Panc1 (cell line): Measurements from ENCODE around the gene SGO2. TPM values are rescaled to one million over a fixed set of nuclear protein-coding genes. Genes with fewer than 3 reads are reported as not detected.

Experiments
- ATAC-seq: fragments of 200-7000 bp; cut with Tn5 transposase; 2 replicates; pipeline ENCODE4 v1.9.1; 2020; ENCODE audit warnings: mild to moderate bottlenecking, moderate library complexity
- BruUV-seq: library from RNA; stranded (reverse); fragments of 400-500 nt; replicated peaks from 2 replicates; lab custom pipeline; 2021; lab: Mats Ljungman, UMichigan
- CTCF ChIA-PET: fragments of 300-600 bp; sonication (Branson Sonifier 250); formaldehyde crosslinking; loops from one replicate; lab custom pipeline; 2022; ENCODE audit warnings: antibody characterized with exemption; lab: Charles Lee
- POLR2A ChIA-PET: fragments of 300-600 bp; sonication (Branson Sonifier 250); formaldehyde crosslinking; loops from one replicate; lab custom pipeline; 2022; ENCODE audit warnings: antibody characterized with exemption; lab: Charles Lee
- DNase-seq: peaks from one replicate; pipeline ENCODE4 v3.0.0-alpha.2; 2010; ENCODE audit warnings: low read depth, low spot score
- H3K27ac ChIP-seq: 2 replicates; pipeline ENCODE4 v1.5.1; 2011; ENCODE audit warnings: mild to moderate bottlenecking, low read length, inconsistent platforms
- H3K27me3 ChIP-seq: fragments of 200-500 bp; sonication (Bioruptor generic); 2 replicates; pipeline ENCODE4 v1.6.0; 2014; ENCODE audit warnings: low read length, inconsistent platforms; ENCODE audit not compliant: control insufficient read depth, insufficient read depth
- H3K36me3 ChIP-seq: fragments of 200-500 bp; sonication (Bioruptor generic); 2 replicates; pipeline ENCODE4 v1.5.1; 2014; ENCODE audit warnings: inconsistent platforms, mild to moderate bottlenecking, low read length, moderate library complexity; ENCODE audit not compliant: control insufficient read depth, insufficient read depth
- H3K4me1 ChIP-seq: 2 replicates; pipeline ENCODE4 v1.5.1; 2011; ENCODE audit warnings: inconsistent platforms, mild to moderate bottlenecking, low read length, moderate library complexity; ENCODE audit not compliant: control insufficient read depth, insufficient read depth
- H3K4me3 ChIP-seq, 2 experiments: 2 replicates each; pipeline ENCODE4 v1.5.1; 2011 to 2012; ENCODE audit warnings: low read depth in 2 of 2, low read length in 2 of 2, mild to moderate bottlenecking in 2 of 2, inconsistent platforms in 1 of 2, moderate library complexity in 1 of 2
- H3K9me3 ChIP-seq: fragments of 200-500 bp; sonication (Bioruptor generic); 2 replicates; pipeline ENCODE4 v1.5.1; 2014; ENCODE audit warnings: low read depth, mild to moderate bottlenecking, inconsistent platforms, low read length, moderate library complexity; ENCODE audit not compliant: control insufficient read depth, insufficient read depth
- CTCF ChIP-seq: fragments of 450-650 bp; IDR thresholded peaks from 2 replicates; pipeline ENCODE4 v1.5.1; 2017; ENCODE audit warnings: mild to moderate bottlenecking
- POLR2AphosphoS5 ChIP-seq: IDR thresholded peaks from 2 replicates; pipeline ENCODE4 v1.6.1; 2012; ENCODE audit warnings: mild to moderate bottlenecking, low read depth, low read length, moderate library complexity
- REST ChIP-seq, 2 experiments: IDR thresholded peaks; 2 replicates each; pipeline ENCODE4 v1.6.1; 2011 to 2012; ENCODE audit warnings: low read depth in 2 of 2, control low read depth in 1 of 2, low read length in 1 of 2, mild to moderate bottlenecking in 1 of 2, moderate library complexity in 1 of 2; ENCODE audit not compliant: insufficient read depth in 1 of 2
- SIN3A ChIP-seq: IDR thresholded peaks from 2 replicates; pipeline ENCODE4 v1.6.1; 2012; ENCODE audit warnings: low read depth, mild to moderate bottlenecking, low read length, moderate library complexity, borderline replicate concordance; ENCODE audit not compliant: insufficient read depth
- TCF7L2 ChIP-seq: IDR thresholded peaks from 2 replicates; pipeline ENCODE4 v1.6.1; 2011; ENCODE audit warnings: mild to moderate bottlenecking, low read depth, low read length, inconsistent platforms
- in situ Hi-C: cut with HindIII; loops from 2 replicates; pipeline ENCODE4 v1.10.0; 2016; ENCODE audit warnings: low sequenced_read_pairs, low pct_unique_long_range_greater_than_20kb
- intact Hi-C: fragments of 100-400 bp; cut with micrococcal nuclease; formaldehyde crosslinking; loops from one replicate; pipeline ENCODE4 v1.10.0; 2022; ENCODE audit not compliant: unreplicated experiment
- total RNA-seq: library from RNA; stranded (reverse); gene quantifications from one replicate; pipeline ENCODE4 v1.2.1, GENCODE V29; 2021; ENCODE audit not compliant: unreplicated experiment

SGO2 gene
- total RNA-seq, 1 experiment from 2014 or later: 34.0 TPM

- DNase-seq (no peak), ATAC-seq (no peak)
- in situ Hi-C loops (no loop called here), intact Hi-C loops (no loop called here)
- no peaks in the 10 kb centered on the region for H3K4me1 ChIP-seq
- no TSS peak for BruUV-seq
- H3K27ac ChIP-seq: no peak overlapping the region
- no peaks in the 10 kb centered on the region for H3K27me3 ChIP-seq
- ChIA-PET CTCF (no interaction called here), POLR2A (no interaction called here)
- no peaks in the 10 kb centered on the region for H3K9me3 ChIP-seq
- peaks cover 1% of the 10 kb centered on the region; the same call in 1 of the 2 replicates for H3K36me3 ChIP-seq
- H3K4me3 ChIP-seq: no peak overlapping the region
- TF ChIP-seq CTCF: no peak
- no peak for TF ChIP-seq POLR2AphosphoS5
- no peak for TF ChIP-seq SIN3A
- TF ChIP-seq REST (IDR thresholded peaks at IDR 0.05; ENCODE audit: insufficient read depth in 1 of 2, low read depth in 2 of 2, low read length in 1 of 2): no peak
- no peak for TF ChIP-seq TCF7L2
Observed at GRCh38 chr2:200498402-200499162, 27.4 kb upstream of the SGO2 start.

- CTCF ChIA-PET: no interaction called here
- POLR2A ChIA-PET: no interaction called here
Observed at GRCh38 chr2:200502196-200502595, 23.8 kb upstream of the SGO2 start.

More at GRCh38 chr2:200502196-200502595, 23.8 kb upstream of the SGO2 start:
- in situ Hi-C loops (no loop called here), intact Hi-C loops (no loop called here)
- DNase-seq (no peak), ATAC-seq (no peak)
- Histone ChIP-seq H3K36me3 (peaks cover 6% of the 10 kb centered on the region; the same call in 1 of the 2 replicates), H3K9me3 (no peaks in the 10 kb centered on the region), H3K27ac (no peak overlapping the region), H3K4me3 (no peak overlapping the region), H3K4me1 (no peaks in the 10 kb centered on the region), H3K27me3 (no peaks in the 10 kb centered on the region)
- no TSS peak for BruUV-seq
- no peak for TF ChIP-seq POLR2AphosphoS5
- no peak for TF ChIP-seq REST (IDR thresholded peaks at IDR 0.05; ENCODE audit: insufficient read depth in 1 of 2, low read depth in 2 of 2, low read length in 1 of 2)
- no peak for TF ChIP-seq TCF7L2
- TF ChIP-seq SIN3A: no peak
- TF ChIP-seq CTCF: no peak
